HCT116 (cell line): ENCODE results near the gene TRIM68. TPM values are rescaled to one million over a fixed set of nuclear protein-coding genes. Genes with fewer than 3 reads are reported as not detected.

Source experiments
- ATAC-seq: fragments of 200-7000 bp; cut with Tn5 transposase; 2 replicates; pipeline ENCODE4 v1.9.1; 2020; ENCODE audit warnings: mild to moderate bottlenecking, moderate library complexity
- BruUV-seq: library from RNA; stranded (reverse); fragments of 400-500 nt; replicated peaks from 2 replicates; lab custom pipeline; 2021; lab: Mats Ljungman, UMichigan
- CTCF ChIA-PET: fragments of 300-600 bp; sonication (Branson Sonifier 250); formaldehyde crosslinking; loops from one replicate; lab custom pipeline; 2021; ENCODE audit warnings: antibody characterized with exemption; lab: Charles Lee
- POLR2A ChIA-PET: fragments of 300-600, 350-600 bp; sonication (Branson Sonifier 250); formaldehyde crosslinking; loops from one replicate; lab custom pipeline; 2021; ENCODE audit warnings: antibody characterized with exemption; lab: Charles Lee
- RAD21 ChIA-PET, 2 experiments: fragments of 300-600 bp; sonication (Branson Sonifier 250); formaldehyde crosslinking; loops; one replicate each; lab custom pipeline; 2023; ENCODE audit warnings: low total read pairs in 2 of 2; ENCODE audit not compliant: uncharacterized antibody in 2 of 2, unreplicated experiment in 2 of 2, low non-redundant PET in 1 of 2; lab: Charles Lee
- DNase-seq: peaks from one replicate; pipeline ENCODE4 v3.0.0-alpha.2; 2010; ENCODE audit warnings: low read depth, low spot score
- H2AFZ ChIP-seq: fragments of 200-600 bp; shearing (Covaris generic), sonication (generic); 2 replicates; pipeline ENCODE4 v1.6.1; 2017; ENCODE audit warnings: low read depth, mixed run types, mixed read lengths, antibody characterized with exemption, low read length; ENCODE audit not compliant: poor library complexity, severe bottlenecking
- H3K27ac ChIP-seq: 2 replicates; pipeline ENCODE4 v1.5.1; 2012; ENCODE audit warnings: low read depth, low read length
- H3K27me3 ChIP-seq: fragments of 200-600 bp; sonication (generic); 2 replicates; pipeline ENCODE4 v1.6.1; 2016; ENCODE audit warnings: mixed run types, low read length, mixed read lengths; ENCODE audit not compliant: insufficient read depth
- H3K36me3 ChIP-seq, 2 experiments: fragments of 200-500 bp in 1 of 2; fragments of 200-600 bp in 1 of 2; sonication (Bioruptor generic) in 1 of 2; sonication (generic) in 1 of 2; 2 replicates each; pipeline versions ENCODE4 v1.5.1 to v1.6.1; 2014 to 2016; ENCODE audit warnings: low read length in 2 of 2, inconsistent platforms in 1 of 2, mixed read lengths in 1 of 2, mixed run types in 1 of 2; ENCODE audit not compliant: insufficient read depth in 2 of 2, control insufficient read depth in 1 of 2
- H3K4me1 ChIP-seq, 2 experiments: fragments of 200-600 bp in 1 of 2; sonication (generic) in 1 of 2; 2 replicates each; pipeline versions ENCODE4 v1.5.1 to v1.6.1; 2012 to 2017; ENCODE audit warnings: low read length in 2 of 2, inconsistent platforms in 1 of 2, mild to moderate bottlenecking in 1 of 2, mixed read lengths in 1 of 2, mixed run types in 1 of 2, moderate library complexity in 1 of 2; ENCODE audit not compliant: insufficient read depth in 2 of 2, control insufficient read depth in 1 of 2
- H3K4me2 ChIP-seq: fragments of 200-600 bp; sonication (generic); 2 replicates; pipeline ENCODE4 v1.6.1; 2017; ENCODE audit warnings: mixed run types, low read length, mixed read lengths
- H3K4me3 ChIP-seq, 2 experiments: fragments of 200-600 bp in 1 of 2; sonication (generic) in 1 of 2; replicated peaks in 1 of 2; 2 replicates each; pipeline ENCODE4 v1.5.1; 2011 to 2016; ENCODE audit warnings: low read length in 2 of 2, control low read depth in 1 of 2, low read depth in 1 of 2, mild to moderate bottlenecking in 1 of 2, mixed read lengths in 1 of 2, mixed run types in 1 of 2
- H3K79me2 ChIP-seq: fragments of 200-600 bp; sonication (generic); 2 replicates; pipeline ENCODE4 v1.6.1; 2017; ENCODE audit warnings: mild to moderate bottlenecking, mixed run types, low read length, moderate library complexity, mixed read lengths; ENCODE audit not compliant: insufficient read depth
- H3K9ac ChIP-seq: fragments of 200-600 bp; sonication (generic); 2 replicates; pipeline ENCODE4 v1.6.1; 2016; ENCODE audit warnings: low read length, mixed read lengths
- H3K9me2 ChIP-seq: fragments of 200-600 bp; sonication (generic), shearing (Covaris generic); 2 replicates; pipeline ENCODE4 v1.6.1; 2017; ENCODE audit warnings: mixed run types, mild to moderate bottlenecking, moderate library complexity; ENCODE audit not compliant: insufficient read depth
- H3K9me3 ChIP-seq, 2 experiments: fragments of 200-500 bp in 1 of 2; fragments of 200-600 bp in 1 of 2; sonication (Bioruptor generic) in 1 of 2; sonication (generic) in 1 of 2; 2 replicates each; pipeline ENCODE4 v1.6.1; 2014 to 2017; ENCODE audit warnings: low read length in 2 of 2, mixed read lengths in 2 of 2, inconsistent platforms in 1 of 2, low read depth in 1 of 2, mild to moderate bottlenecking in 1 of 2, mixed run types in 1 of 2, moderate library complexity in 1 of 2; ENCODE audit not compliant: control insufficient read depth in 1 of 2, insufficient read depth in 1 of 2
- H4K20me1 ChIP-seq: fragments of 200-600 bp; sonication (generic), shearing (Covaris generic); 2 replicates; pipeline ENCODE4 v1.6.1; 2017; ENCODE audit warnings: mixed run types, mild to moderate bottlenecking, moderate library complexity; ENCODE audit not compliant: insufficient read depth
- CEBPB ChIP-seq: IDR thresholded peaks from 2 replicates; pipeline ENCODE4 v1.6.1; 2012; ENCODE audit warnings: low read depth
- EGR1 ChIP-seq: IDR thresholded peaks from 2 replicates; pipeline ENCODE4 v1.6.1; 2012; ENCODE audit warnings: low read depth
- ELF1 ChIP-seq: IDR thresholded peaks from 2 replicates; pipeline ENCODE4 v1.6.1; 2012; ENCODE audit warnings: low read depth, borderline replicate concordance
- EZH2 ChIP-seq: fragments of 200-600 bp; sonication (generic); IDR thresholded peaks from 2 replicates; pipeline ENCODE4 v1.6.1; 2017; ENCODE audit warnings: antibody characterized with exemption, mixed run types
- EZH2phosphoT487 ChIP-seq: fragments of 200-600 bp; IDR thresholded peaks from 2 replicates; pipeline ENCODE4 v1.6.1; 2018; ENCODE audit warnings: antibody characterized with exemption, borderline replicate concordance
- FOSL1 ChIP-seq: IDR thresholded peaks from 2 replicates; pipeline ENCODE4 v1.6.1; 2012; ENCODE audit warnings: low read depth
- JUND ChIP-seq: IDR thresholded peaks from 2 replicates; pipeline ENCODE4 v1.6.1; 2012
- MAX ChIP-seq: IDR thresholded peaks from 2 replicates; pipeline ENCODE4 v1.6.1; 2012
- POLR2AphosphoS5 ChIP-seq: IDR thresholded peaks from 2 replicates; pipeline ENCODE4 v1.6.1; 2011; ENCODE audit warnings: mild to moderate bottlenecking, low read depth, low read length, moderate library complexity
- RAD21 ChIP-seq: IDR thresholded peaks from 2 replicates; pipeline ENCODE4 v1.6.1; 2012; ENCODE audit warnings: low read depth, mild to moderate bottlenecking
- REST ChIP-seq: IDR thresholded peaks from 2 replicates; pipeline ENCODE4 v1.6.1; 2012; ENCODE audit warnings: low read depth
- SP1 ChIP-seq: IDR thresholded peaks from 2 replicates; pipeline ENCODE4 v1.6.1; 2012; ENCODE audit warnings: low read depth
- TCF7L2 ChIP-seq: IDR thresholded peaks from 2 replicates; pipeline ENCODE4 v1.7.0; 2011; ENCODE audit warnings: borderline replicate concordance, inconsistent platforms; ENCODE audit not compliant: insufficient read depth, insufficient read length; ENCODE audit errors: extremely low read depth
- YY1 ChIP-seq: IDR thresholded peaks from 2 replicates; pipeline ENCODE4 v1.6.1; 2011; ENCODE audit warnings: low read length, low read depth, moderate library complexity, mild to moderate bottlenecking; ENCODE audit not compliant: insufficient replicate concordance; ENCODE audit errors: extremely low read depth
- ZFX ChIP-seq: fragments of 450-650 bp; IDR thresholded peaks from 2 replicates; pipeline ENCODE4 v1.6.1; 2017
- ZNF274 ChIP-seq: fragments of 200-500 bp; sonication (Bioruptor generic); IDR thresholded peaks from 2 replicates; pipeline ENCODE4 v1.6.1; 2014; ENCODE audit warnings: mild to moderate bottlenecking, low read depth, low read length, inconsistent platforms
- intact Hi-C: fragments of 100-400 bp; cut with micrococcal nuclease; formaldehyde crosslinking; loops from 2 replicates; pipeline ENCODE4 v1.10.0; 2022
- total RNA-seq: library from RNA; stranded (reverse); gene quantifications from one replicate; pipeline ENCODE4 v1.2.1, GENCODE V29; 2021; ENCODE audit not compliant: unreplicated experiment
- TF ChIP-seq, protein P1 (sequence below): IDR thresholded peaks from 2 replicates; pipeline ENCODE4 v1.6.1; 2011; ENCODE audit warnings: mild to moderate bottlenecking, low read length, moderate library complexity; ENCODE audit not compliant: insufficient replicate concordance; ENCODE audit errors: extremely low read depth
- TF ChIP-seq, protein P2 (sequence below), 3 experiments: fragments of 200-600 bp in 1 of 3; sonication (generic) in 1 of 3; IDR thresholded peaks in 2 of 3; conservative IDR thresholded peaks in 1 of 3; 2 replicates each; pipeline ENCODE4 v1.5.1; 2012 to 2017; ENCODE audit warnings: low read depth in 2 of 3, low read length in 2 of 3, antibody characterized with exemption in 1 of 3, borderline replicate concordance in 1 of 3, control low read depth in 1 of 3, mild to moderate bottlenecking in 1 of 3, mixed read lengths in 1 of 3, mixed run types in 1 of 3, moderate library complexity in 1 of 3; ENCODE audit not compliant: insufficient read depth in 1 of 3

Gene TRIM68
- total RNA-seq, 1 experiment from 2014 or later, result 8.3 TPM

GRCh38 chr11:4637662-4638047 is 29.6 kb upstream of the TRIM68 start:
- Histone ChIP-seq H3K27me3 (peaks cover 49% of the 10 kb centered on the region), H3K4me1 (no peaks in the 10 kb centered on the region), H3K27ac (no peak overlapping the region), H3K79me2 (no peaks in the 10 kb centered on the region), H3K9ac (no peak overlapping the region), H3K9me3 (no peaks in the 10 kb centered on the region), H2AFZ (no peak overlapping the region), H3K4me2 (no peak overlapping the region), H3K36me3 (no peaks in the 10 kb centered on the region), H3K9me2 (no peaks in the 10 kb centered on the region), H3K4me3 (no peak overlapping the region), H4K20me1 (no peaks in the 10 kb centered on the region; the same call in 1 of the 2 replicates)
- BruUV-seq, result no TSS peak
- TF ChIP-seq, protein P1, sequence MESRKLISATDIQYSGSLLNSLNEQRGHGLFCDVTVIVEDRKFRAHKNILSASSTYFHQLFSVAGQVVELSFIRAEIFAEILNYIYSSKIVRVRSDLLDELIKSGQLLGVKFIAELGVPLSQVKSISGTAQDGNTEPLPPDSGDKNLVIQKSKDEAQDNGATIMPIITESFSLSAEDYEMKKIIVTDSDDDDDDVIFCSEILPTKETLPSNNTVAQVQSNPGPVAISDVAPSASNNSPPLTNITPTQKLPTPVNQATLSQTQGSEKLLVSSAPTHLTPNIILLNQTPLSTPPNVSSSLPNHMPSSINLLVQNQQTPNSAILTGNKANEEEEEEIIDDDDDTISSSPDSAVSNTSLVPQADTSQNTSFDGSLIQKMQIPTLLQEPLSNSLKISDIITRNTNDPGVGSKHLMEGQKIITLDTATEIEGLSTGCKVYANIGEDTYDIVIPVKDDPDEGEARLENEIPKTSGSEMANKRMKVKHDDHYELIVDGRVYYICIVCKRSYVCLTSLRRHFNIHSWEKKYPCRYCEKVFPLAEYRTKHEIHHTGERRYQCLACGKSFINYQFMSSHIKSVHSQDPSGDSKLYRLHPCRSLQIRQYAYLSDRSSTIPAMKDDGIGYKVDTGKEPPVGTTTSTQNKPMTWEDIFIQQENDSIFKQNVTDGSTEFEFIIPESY, result no peak
- TF ChIP-seq FOSL1 (no peak), ZFX (no peak), ELF1 (no peak), POLR2AphosphoS5 (no peak), REST (no peak), CEBPB (no peak), RAD21 (no peak), EZH2phosphoT487 (no peak), ZNF274 (no peak), SP1 (no peak), MAX (no peak), YY1 (no peak), JUND (no peak), EGR1 (no peak), EZH2 (no peak), TCF7L2 (no peak)
- TF ChIP-seq, protein P2, sequence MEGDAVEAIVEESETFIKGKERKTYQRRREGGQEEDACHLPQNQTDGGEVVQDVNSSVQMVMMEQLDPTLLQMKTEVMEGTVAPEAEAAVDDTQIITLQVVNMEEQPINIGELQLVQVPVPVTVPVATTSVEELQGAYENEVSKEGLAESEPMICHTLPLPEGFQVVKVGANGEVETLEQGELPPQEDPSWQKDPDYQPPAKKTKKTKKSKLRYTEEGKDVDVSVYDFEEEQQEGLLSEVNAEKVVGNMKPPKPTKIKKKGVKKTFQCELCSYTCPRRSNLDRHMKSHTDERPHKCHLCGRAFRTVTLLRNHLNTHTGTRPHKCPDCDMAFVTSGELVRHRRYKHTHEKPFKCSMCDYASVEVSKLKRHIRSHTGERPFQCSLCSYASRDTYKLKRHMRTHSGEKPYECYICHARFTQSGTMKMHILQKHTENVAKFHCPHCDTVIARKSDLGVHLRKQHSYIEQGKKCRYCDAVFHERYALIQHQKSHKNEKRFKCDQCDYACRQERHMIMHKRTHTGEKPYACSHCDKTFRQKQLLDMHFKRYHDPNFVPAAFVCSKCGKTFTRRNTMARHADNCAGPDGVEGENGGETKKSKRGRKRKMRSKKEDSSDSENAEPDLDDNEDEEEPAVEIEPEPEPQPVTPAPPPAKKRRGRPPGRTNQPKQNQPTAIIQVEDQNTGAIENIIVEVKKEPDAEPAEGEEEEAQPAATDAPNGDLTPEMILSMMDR (IDR thresholded peaks at IDR 0.05 in 2 of 3, conservative IDR thresholded peaks at IDR 0.05 in 1 of 3; ENCODE audit: borderline replicate concordance in 1 of 3, insufficient read depth in 1 of 3, low read depth in 2 of 3, low read length in 2 of 3), result no peak
- ChIA-PET RAD21 (interaction anchor here in 1 of 2 experiments (0.8 kb wide), 1 partner anchor 182 kb away, joined by 4 read pairs; no protein-coding TSS in a partner anchor), POLR2A (no interaction called here), CTCF (interaction anchor here (0.9 to 2.4 kb wide), 11 partner anchors 9 to 1725 kb away, joined by 3 to 25 read pairs (median 8); no protein-coding TSS in a partner anchor)
- intact Hi-C loops, result loop anchor here (1.0 kb wide), 2 partner anchors 367 to 1171 kb away; partner anchors contain the start of gene OR52N2
- DNase-seq (no peak), ATAC-seq (no peak)
